Measurements from ENCODE around the gene RNU6-8.

RNU6-8 gene

DNA sequence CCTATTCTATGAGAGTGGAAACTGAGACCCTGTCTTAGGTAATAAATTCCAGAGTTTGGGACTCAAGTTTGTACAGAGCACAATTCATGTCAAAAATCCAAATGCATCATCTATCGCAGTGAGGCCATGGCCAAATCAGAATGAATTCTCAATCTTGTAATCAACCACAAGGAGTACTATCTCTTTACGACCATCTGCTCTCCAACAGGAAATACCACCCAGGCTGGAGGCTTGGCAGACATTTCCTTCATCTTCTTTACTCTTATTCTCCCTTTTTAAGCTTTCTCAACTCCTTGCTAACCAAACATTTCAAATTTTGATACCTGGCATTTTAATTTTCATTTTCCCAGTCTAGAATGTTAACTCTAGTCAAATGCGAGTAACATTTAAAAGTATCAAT, 33.9 kb downstream of the RNU6-8 start:
- TF ChIP-seq, protein P1, sequence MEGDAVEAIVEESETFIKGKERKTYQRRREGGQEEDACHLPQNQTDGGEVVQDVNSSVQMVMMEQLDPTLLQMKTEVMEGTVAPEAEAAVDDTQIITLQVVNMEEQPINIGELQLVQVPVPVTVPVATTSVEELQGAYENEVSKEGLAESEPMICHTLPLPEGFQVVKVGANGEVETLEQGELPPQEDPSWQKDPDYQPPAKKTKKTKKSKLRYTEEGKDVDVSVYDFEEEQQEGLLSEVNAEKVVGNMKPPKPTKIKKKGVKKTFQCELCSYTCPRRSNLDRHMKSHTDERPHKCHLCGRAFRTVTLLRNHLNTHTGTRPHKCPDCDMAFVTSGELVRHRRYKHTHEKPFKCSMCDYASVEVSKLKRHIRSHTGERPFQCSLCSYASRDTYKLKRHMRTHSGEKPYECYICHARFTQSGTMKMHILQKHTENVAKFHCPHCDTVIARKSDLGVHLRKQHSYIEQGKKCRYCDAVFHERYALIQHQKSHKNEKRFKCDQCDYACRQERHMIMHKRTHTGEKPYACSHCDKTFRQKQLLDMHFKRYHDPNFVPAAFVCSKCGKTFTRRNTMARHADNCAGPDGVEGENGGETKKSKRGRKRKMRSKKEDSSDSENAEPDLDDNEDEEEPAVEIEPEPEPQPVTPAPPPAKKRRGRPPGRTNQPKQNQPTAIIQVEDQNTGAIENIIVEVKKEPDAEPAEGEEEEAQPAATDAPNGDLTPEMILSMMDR (IDR thresholded peaks at IDR 0.05; ENCODE audit: low read depth, low read length), result no peak
- H3K4me3 ChIP-seq (replicated peaks in 1 of 2; ENCODE audit: low read depth in 2 of 2, low read length in 2 of 2), result no peak overlapping the region
- no peak for DNase-seq (ENCODE audit: low read depth in 2 of 2)

DNA sequence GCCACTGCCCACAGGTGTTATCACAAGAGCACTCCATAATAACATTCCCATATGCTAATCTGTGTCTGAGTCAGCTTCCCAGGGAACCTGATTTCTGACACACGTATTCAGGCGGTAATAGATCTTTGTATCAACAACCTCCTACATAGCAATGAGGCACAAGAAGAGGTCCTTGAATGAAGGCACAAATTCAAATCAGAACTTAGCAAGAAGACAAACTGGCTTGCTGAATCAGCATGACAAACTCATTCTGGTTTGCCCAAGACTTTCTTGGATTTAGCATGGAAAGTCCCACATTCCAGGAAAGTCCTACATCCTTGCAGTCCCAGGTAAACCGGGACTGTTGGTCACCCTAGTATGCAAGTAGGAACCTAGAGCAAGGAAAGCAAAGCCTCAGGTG, 35.2 kb downstream of the RNU6-8 start:
- no peak overlapping the region for H3K4me3 ChIP-seq (replicated peaks in 1 of 2; ENCODE audit: low read depth in 2 of 2, low read length in 2 of 2)
- TF ChIP-seq, protein P1 (IDR thresholded peaks at IDR 0.05; ENCODE audit: low read depth, low read length), result no peak
- no peak for DNase-seq (ENCODE audit: low read depth in 2 of 2)

DNA sequence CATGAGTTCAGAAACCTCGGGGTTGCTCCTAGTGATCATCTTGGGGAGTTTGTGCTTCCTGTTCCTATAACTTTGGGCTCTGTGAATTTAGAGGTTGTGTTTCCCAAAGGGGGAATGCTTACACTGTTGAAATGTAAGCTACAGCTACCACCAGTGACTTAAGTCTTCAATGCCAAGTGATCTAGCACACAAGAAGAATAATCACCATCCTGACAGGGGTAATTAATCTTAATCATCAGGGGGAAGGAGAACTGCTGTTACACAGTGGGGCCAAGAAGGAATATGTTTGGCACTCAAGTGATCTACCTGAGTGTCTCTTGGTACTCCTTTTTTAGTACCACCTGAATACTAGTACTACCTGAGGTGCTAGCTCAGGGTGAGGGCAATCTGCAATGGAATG, 36.1 kb downstream of the RNU6-8 start:
- TF ChIP-seq, protein P1 (IDR thresholded peaks at IDR 0.05; ENCODE audit: low read depth, low read length), result no peak
- H3K4me3 ChIP-seq (replicated peaks in 1 of 2; ENCODE audit: low read depth in 2 of 2, low read length in 2 of 2), result no peak overlapping the region
- DNase-seq (ENCODE audit: low read depth in 2 of 2), result no peak

DNA sequence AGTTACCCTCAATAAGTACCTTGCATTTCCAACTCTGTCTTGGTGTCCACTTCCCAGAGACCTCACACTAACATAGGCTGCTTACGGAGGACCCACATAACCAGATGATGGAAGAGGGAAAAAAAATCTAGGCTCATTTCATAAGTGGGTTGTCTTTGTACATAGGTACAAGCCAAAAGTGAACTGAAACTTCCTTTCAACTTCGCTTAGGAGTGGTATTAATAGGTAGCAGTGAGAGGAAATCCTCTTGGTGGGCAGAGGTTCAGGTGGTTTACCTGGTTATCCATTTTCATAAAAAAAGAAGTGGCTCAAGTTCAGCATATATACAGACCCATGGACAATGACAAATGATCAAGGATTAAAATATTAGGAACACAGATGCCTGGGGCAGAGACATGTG, 37.0 kb downstream of the RNU6-8 start:
- TF ChIP-seq, protein P1 (IDR thresholded peaks at IDR 0.05; ENCODE audit: low read depth, low read length), result no peak
- DNase-seq (ENCODE audit: low read depth in 2 of 2), result no peak
- H3K4me3 ChIP-seq (replicated peaks in 1 of 2; ENCODE audit: low read depth in 2 of 2, low read length in 2 of 2), result no peak overlapping the region

Data from cardiac fibroblast (primary cell).